Measurements from ENCODE around the gene IPO11.

IPO11 gene

GRCh38 chr5:62477801-62478200, 65.2 kb downstream of the IPO11 start:
- peaks cover 25% of the 10 kb centered on the region for H3K36me3 ChIP-seq (ENCODE audit: low read depth)
- H3K9me3 ChIP-seq (ENCODE audit: severe bottlenecking), result no peaks in the 10 kb centered on the region
- no peak for ATAC-seq (ENCODE audit: low read depth)
- DNase-seq (ENCODE audit: low spot score), result no peak
- peaks cover 13% of the 10 kb centered on the region for H3K4me1 ChIP-seq (ENCODE audit: insufficient read depth, poor library complexity, severe bottlenecking)
- H3K27me3 ChIP-seq (ENCODE audit: insufficient read depth, poor library complexity, severe bottlenecking), result no peaks in the 10 kb centered on the region
- no peak overlapping the region for H3K4me3 ChIP-seq (ENCODE audit: severe bottlenecking)
- H3K27ac ChIP-seq (ENCODE audit: poor library complexity, severe bottlenecking), result no peak overlapping the region
- TF ChIP-seq CTCF (IDR thresholded peaks at IDR 0.05; ENCODE audit: poor library complexity, severe bottlenecking), result no peak

- H3K27me3 ChIP-seq (ENCODE audit: insufficient read depth, poor library complexity, severe bottlenecking), result no peaks in the 10 kb centered on the region
- no peak for TF ChIP-seq CTCF (IDR thresholded peaks at IDR 0.05; ENCODE audit: poor library complexity, severe bottlenecking)
- H3K4me3 ChIP-seq (ENCODE audit: severe bottlenecking), result no peak overlapping the region
- no peaks in the 10 kb centered on the region for H3K4me1 ChIP-seq (ENCODE audit: insufficient read depth, poor library complexity, severe bottlenecking)
- H3K27ac ChIP-seq (ENCODE audit: poor library complexity, severe bottlenecking), result no peak overlapping the region
- ATAC-seq (ENCODE audit: low read depth), result no peak
- no peak for DNase-seq (ENCODE audit: low spot score)
- H3K9me3 ChIP-seq (ENCODE audit: severe bottlenecking), result no peaks in the 10 kb centered on the region
- peaks cover 58% of the 10 kb centered on the region for H3K36me3 ChIP-seq (ENCODE audit: low read depth)
These were observed 71.0 kb downstream of the IPO11 start for GRCh38 chr5:62483556-62483955.

GRCh38 chr5:62486672-62487071, 74.1 kb downstream of the IPO11 start:
- H3K4me3 ChIP-seq (ENCODE audit: severe bottlenecking), result no peak overlapping the region
- no peak overlapping the region for H3K27ac ChIP-seq (ENCODE audit: poor library complexity, severe bottlenecking)
- no peaks in the 10 kb centered on the region for H3K4me1 ChIP-seq (ENCODE audit: insufficient read depth, poor library complexity, severe bottlenecking)
- ATAC-seq (ENCODE audit: low read depth), result no peak
- no peaks in the 10 kb centered on the region for H3K9me3 ChIP-seq (ENCODE audit: severe bottlenecking)
- DNase-seq (ENCODE audit: low spot score), result no peak
- no peaks in the 10 kb centered on the region for H3K27me3 ChIP-seq (ENCODE audit: insufficient read depth, poor library complexity, severe bottlenecking)
- TF ChIP-seq CTCF (IDR thresholded peaks at IDR 0.05; ENCODE audit: poor library complexity, severe bottlenecking), result no peak
- peaks cover 73% of the 10 kb centered on the region for H3K36me3 ChIP-seq (ENCODE audit: low read depth)

DNA sequence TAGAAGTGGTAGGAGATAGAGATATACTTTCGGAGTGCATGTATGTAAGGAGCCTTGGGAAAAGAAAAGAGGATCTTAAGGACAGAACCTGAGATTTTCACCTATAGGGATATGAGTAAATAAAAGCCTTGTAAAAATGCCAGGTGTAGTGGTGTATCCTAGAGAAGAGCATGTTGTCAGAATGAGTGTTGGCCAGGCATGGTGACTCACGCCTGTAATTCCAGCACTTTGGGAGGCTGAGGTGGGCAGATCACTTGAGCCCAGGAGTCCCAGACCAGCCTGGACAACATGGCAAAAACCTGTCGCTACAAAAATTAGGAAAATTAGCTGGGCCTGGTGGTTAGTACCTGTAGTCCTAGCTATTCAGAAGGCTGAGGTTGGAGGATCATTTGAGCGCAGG, 76.0 kb downstream of the IPO11 start:
- ATAC-seq (ENCODE audit: low read depth) (peak; percentile 75), DNase-seq (ENCODE audit: low spot score) (no peak)
- Histone ChIP-seq H3K9me3 (ENCODE audit: severe bottlenecking) (no peaks in the 10 kb centered on the region), H3K4me3 (ENCODE audit: severe bottlenecking) (no peak overlapping the region), H3K4me1 (ENCODE audit: insufficient read depth, poor library complexity, severe bottlenecking) (no peaks in the 10 kb centered on the region), H3K36me3 (ENCODE audit: low read depth) (peaks cover 67% of the 10 kb centered on the region), H3K27ac (ENCODE audit: poor library complexity, severe bottlenecking) (no peak overlapping the region), H3K27me3 (ENCODE audit: insufficient read depth, poor library complexity, severe bottlenecking) (no peaks in the 10 kb centered on the region)
- TF ChIP-seq CTCF (IDR thresholded peaks at IDR 0.05; ENCODE audit: poor library complexity, severe bottlenecking), result no peak

GRCh38 chr5:62489471-62489870, 76.9 kb downstream of the IPO11 start:
- Histone ChIP-seq H3K27ac (ENCODE audit: poor library complexity, severe bottlenecking) (no peak overlapping the region), H3K4me1 (ENCODE audit: insufficient read depth, poor library complexity, severe bottlenecking) (no peaks in the 10 kb centered on the region), H3K36me3 (ENCODE audit: low read depth) (peaks cover 67% of the 10 kb centered on the region), H3K4me3 (ENCODE audit: severe bottlenecking) (no peak overlapping the region), H3K27me3 (ENCODE audit: insufficient read depth, poor library complexity, severe bottlenecking) (no peaks in the 10 kb centered on the region), H3K9me3 (ENCODE audit: severe bottlenecking) (no peaks in the 10 kb centered on the region)
- no peak for DNase-seq (ENCODE audit: low spot score)
- ATAC-seq (ENCODE audit: low read depth), result no peak
- TF ChIP-seq CTCF (IDR thresholded peaks at IDR 0.05; ENCODE audit: poor library complexity, severe bottlenecking), result no peak
